GM23338 (cell line): ENCODE measurements around the gene SAMD8. TPM values are rescaled to one million over a fixed set of nuclear protein-coding genes. Genes with fewer than 3 reads are reported as not detected.

Experiments used
- ATAC-seq: fragments of 200-7000 bp; cut with Tn5 transposase; 3 replicates; pipeline ENCODE4 v1.9.1; 2020
- DNase-seq: peaks from one replicate; pipeline ENCODE4 v3.0.0-alpha.2; 2015; ENCODE audit warnings: low spot score
- H2AFZ ChIP-seq: fragments of 200-600 bp; sonication (generic); 2 replicates; pipeline ENCODE4 v1.8.0; 2016; ENCODE audit warnings: antibody characterized with exemption, mild to moderate bottlenecking, moderate library complexity
- H3F3A ChIP-seq: fragments of 200-600 bp; sonication (generic); replicated peaks from 2 replicates; pipeline ENCODE4 v1.8.0; 2017; ENCODE audit warnings: antibody characterized with exemption, mixed run types, low read depth
- H3K27ac ChIP-seq: fragments of 200-600 bp; sonication (generic); 2 replicates; pipeline ENCODE4 v1.6.1; 2016; ENCODE audit warnings: low read depth
- H3K27me3 ChIP-seq: fragments of 200-600 bp; sonication (generic); 2 replicates; pipeline ENCODE4 v1.8.0; 2016; ENCODE audit warnings: mild to moderate bottlenecking, mixed run types, moderate library complexity; ENCODE audit not compliant: insufficient read depth
- H3K36me3 ChIP-seq: fragments of 200-600 bp; sonication (generic); 2 replicates; pipeline ENCODE4 v1.8.0; 2016; ENCODE audit warnings: mild to moderate bottlenecking; ENCODE audit not compliant: insufficient read depth
- H3K4me1 ChIP-seq: fragments of 200-600 bp; sonication (generic); 2 replicates; pipeline ENCODE4 v1.8.0; 2016; ENCODE audit warnings: mild to moderate bottlenecking, moderate library complexity; ENCODE audit not compliant: insufficient read depth
- H3K4me2 ChIP-seq: fragments of 200-600 bp; sonication (generic); 2 replicates; pipeline ENCODE4 v1.7.1; 2017; ENCODE audit warnings: mixed run types
- H3K4me3 ChIP-seq: fragments of 200-600 bp; sonication (generic); 2 replicates; pipeline ENCODE4 v1.6.1; 2016; ENCODE audit warnings: mixed run types
- H3K79me2 ChIP-seq: fragments of 200-600 bp; sonication (generic); replicated peaks from 2 replicates; pipeline ENCODE4 v1.8.0; 2017; ENCODE audit warnings: mild to moderate bottlenecking; ENCODE audit not compliant: insufficient read depth
- H3K9me2 ChIP-seq: fragments of 200-600 bp; sonication (generic); 2 replicates; pipeline ENCODE4 v1.8.0; 2017; ENCODE audit not compliant: insufficient read depth
- H4K20me1 ChIP-seq: fragments of 200-600 bp; sonication (generic); replicated peaks from 2 replicates; pipeline ENCODE4 v1.8.0; 2017; ENCODE audit warnings: mild to moderate bottlenecking; ENCODE audit not compliant: insufficient read depth
- H3K27ac Mint-ChIP-seq: 2 replicates; pipeline ENCODE4 v1.8.0; 2020; ENCODE audit warnings: inconsistent platforms, mild to moderate bottlenecking, moderate library complexity, mixed read lengths
- H3K27me3 Mint-ChIP-seq: 3 replicates; pipeline ENCODE4 v1.8.0; 2022; ENCODE audit warnings: low read depth, mild to moderate bottlenecking, moderate library complexity, mixed read lengths, inconsistent platforms; ENCODE audit not compliant: insufficient read depth, poor library complexity
- H3K36me3 Mint-ChIP-seq: 3 replicates; pipeline ENCODE4 v1.8.0; 2021; ENCODE audit warnings: low read depth, mild to moderate bottlenecking, inconsistent platforms, moderate library complexity, mixed read lengths
- H3K4me1 Mint-ChIP-seq: 3 replicates; pipeline ENCODE4 v1.8.0; 2020; ENCODE audit warnings: mild to moderate bottlenecking, inconsistent platforms, mixed read lengths
- H3K4me3 Mint-ChIP-seq: 3 replicates; pipeline ENCODE4 v1.8.0; 2021; ENCODE audit warnings: moderate library complexity, mild to moderate bottlenecking, inconsistent platforms, mixed read lengths
- H3K9me3 Mint-ChIP-seq: 3 replicates; pipeline ENCODE4 v1.8.0; 2020; ENCODE audit warnings: moderate library complexity, mild to moderate bottlenecking, inconsistent platforms, mixed read lengths
- EZH2 ChIP-seq: fragments of 200-600 bp; sonication (generic); IDR thresholded peaks from one replicate; pipeline ENCODE4 v1.8.0; 2017; ENCODE audit warnings: antibody characterized with exemption, mild to moderate bottlenecking, low read depth; ENCODE audit not compliant: unreplicated experiment
- EZH2phosphoT487 ChIP-seq: fragments of 200-600 bp; sonication (generic); IDR thresholded peaks from one replicate; pipeline ENCODE4 v1.8.1; 2018; ENCODE audit warnings: antibody characterized with exemption; ENCODE audit not compliant: unreplicated experiment
- JUNB ChIP-seq: IDR thresholded peaks from one replicate; pipeline ENCODE4 v1.6.1; 2016; ENCODE audit warnings: antibody characterized with exemption; ENCODE audit not compliant: unreplicated experiment
- NANOG ChIP-seq: IDR thresholded peaks from 2 replicates; pipeline ENCODE4 v1.6.1; 2016; ENCODE audit warnings: antibody characterized with exemption, borderline replicate concordance
- STAT1 ChIP-seq: IDR thresholded peaks from one replicate; pipeline ENCODE4 v1.6.1; 2016; ENCODE audit warnings: antibody characterized with exemption; ENCODE audit not compliant: unreplicated experiment
- ZNF331 ChIP-seq: fragments of 250-450 bp; sonication (Bioruptor Pico); IDR thresholded peaks from 2 replicates; pipeline ENCODE4 v1.5.0; 2020; ENCODE audit warnings: low read depth, mild to moderate bottlenecking, moderate library complexity
- polyA plus RNA-seq: library from polyadenylated mRNA; unstranded; fragments of >200 nt; fragmentation: Nextera tagmentation; extraction: Ambion mirVana; gene quantifications from 2 replicates; pipeline ENCODE4 v1.2.1, GENCODE V29; 2016
- total RNA-seq: library from RNA; depleted of rRNA; stranded (reverse); fragments of >200 nt; shearing (Covaris generic); gene quantifications from 2 replicates; pipeline ENCODE4 v1.2.3, GENCODE V29; 2014
- TF ChIP-seq, protein P1 (sequence below): IDR thresholded peaks from 2 replicates; pipeline ENCODE4 v1.6.1; 2016; ENCODE audit warnings: antibody characterized with exemption
- TF ChIP-seq, protein P2 (sequence below): IDR thresholded peaks from one replicate; pipeline ENCODE4 v1.6.1; 2018; ENCODE audit warnings: antibody characterized with exemption; ENCODE audit not compliant: unreplicated experiment
- TF ChIP-seq, protein P3 (sequence below), 2 experiments: fragments of 200-600 bp in 1 of 2; sonication (generic) in 1 of 2; conservative IDR thresholded peaks; 2 replicates each; pipeline versions ENCODE4 v1.5.1 to v1.6.1; 2016 to 2017; ENCODE audit warnings: antibody characterized with exemption in 2 of 2, low read depth in 2 of 2, mild to moderate bottlenecking in 2 of 2, moderate library complexity in 1 of 2

The SAMD8 gene
- total and polyA plus RNA-seq, 2 experiments from 2014 or later = 7.8 to 28.4 TPM

DNA sequence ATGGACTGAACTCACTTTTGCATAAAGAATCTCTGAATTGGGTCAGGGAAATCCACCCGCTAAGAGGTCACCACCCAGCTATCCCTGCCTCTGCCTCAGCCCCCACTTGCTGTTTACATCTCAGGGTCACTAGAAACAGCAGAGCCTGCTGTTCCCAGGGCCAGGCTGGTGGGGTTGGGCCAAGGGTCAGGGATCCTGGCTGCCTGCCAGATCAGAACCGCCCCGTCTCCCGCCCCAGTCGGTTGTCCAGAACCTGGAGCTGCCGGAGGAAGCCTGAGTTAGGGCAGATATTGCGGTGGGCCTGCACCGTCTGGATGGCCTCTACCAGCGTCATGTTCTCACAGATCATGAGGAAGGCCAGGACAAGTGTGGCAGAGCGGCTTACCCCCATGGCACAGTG lies 17.0 kb upstream of the SAMD8 start:
- H3K4me3 ChIP-seq = no peak overlapping the region
- H3K9me3 Mint-ChIP-seq = no peaks in the 10 kb centered on the region

DNA sequence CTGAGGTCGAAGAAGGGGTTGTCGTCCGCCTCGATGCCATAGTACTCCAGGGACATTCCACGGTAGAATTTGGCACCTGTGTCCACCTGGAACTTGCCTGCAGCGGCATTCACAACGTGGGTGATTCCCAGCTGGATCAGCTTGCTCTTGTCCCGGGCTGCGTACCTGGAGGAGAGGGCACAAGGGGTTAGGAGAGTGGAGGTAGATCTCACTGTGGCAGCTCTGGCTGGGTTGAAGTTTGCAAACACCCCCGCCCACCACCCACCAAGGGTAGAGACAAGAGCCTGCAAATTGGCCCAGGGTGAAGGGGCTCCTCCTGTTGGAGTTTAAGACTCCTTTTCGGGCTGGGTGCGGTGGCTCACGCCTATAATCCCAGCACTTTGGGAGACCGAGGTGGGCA lies 15.8 kb upstream of the SAMD8 start:
- H3K27ac ChIP-seq = no peak overlapping the region
- Mint-ChIP-seq H3K4me1 (peaks cover 10% of the 10 kb centered on the region; the same call in 2 of the 3 replicates), H3K4me3 (no peak overlapping the region), H3K36me3 (no peaks in the 10 kb centered on the region), H3K27ac (no peak overlapping the region), H3K27me3 (peaks cover 9% of the 10 kb centered on the region), H3K9me3 (no peaks in the 10 kb centered on the region)
- H3K4me1 ChIP-seq = peaks cover 6% of the 10 kb centered on the region
- H2AFZ ChIP-seq = no peak overlapping the region
- H3F3A ChIP-seq = 0 out of 2 replicates have a peak, but pooled peaks cover 4% of the 10 kb centered on the region
- no peaks in the 10 kb centered on the region for H3K79me2 ChIP-seq
- TF ChIP-seq, protein P1, sequence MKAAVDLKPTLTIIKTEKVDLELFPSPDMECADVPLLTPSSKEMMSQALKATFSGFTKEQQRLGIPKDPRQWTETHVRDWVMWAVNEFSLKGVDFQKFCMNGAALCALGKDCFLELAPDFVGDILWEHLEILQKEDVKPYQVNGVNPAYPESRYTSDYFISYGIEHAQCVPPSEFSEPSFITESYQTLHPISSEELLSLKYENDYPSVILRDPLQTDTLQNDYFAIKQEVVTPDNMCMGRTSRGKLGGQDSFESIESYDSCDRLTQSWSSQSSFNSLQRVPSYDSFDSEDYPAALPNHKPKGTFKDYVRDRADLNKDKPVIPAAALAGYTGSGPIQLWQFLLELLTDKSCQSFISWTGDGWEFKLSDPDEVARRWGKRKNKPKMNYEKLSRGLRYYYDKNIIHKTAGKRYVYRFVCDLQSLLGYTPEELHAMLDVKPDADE = no peak
- no peak for TF ChIP-seq NANOG
- TF ChIP-seq, protein P2, sequence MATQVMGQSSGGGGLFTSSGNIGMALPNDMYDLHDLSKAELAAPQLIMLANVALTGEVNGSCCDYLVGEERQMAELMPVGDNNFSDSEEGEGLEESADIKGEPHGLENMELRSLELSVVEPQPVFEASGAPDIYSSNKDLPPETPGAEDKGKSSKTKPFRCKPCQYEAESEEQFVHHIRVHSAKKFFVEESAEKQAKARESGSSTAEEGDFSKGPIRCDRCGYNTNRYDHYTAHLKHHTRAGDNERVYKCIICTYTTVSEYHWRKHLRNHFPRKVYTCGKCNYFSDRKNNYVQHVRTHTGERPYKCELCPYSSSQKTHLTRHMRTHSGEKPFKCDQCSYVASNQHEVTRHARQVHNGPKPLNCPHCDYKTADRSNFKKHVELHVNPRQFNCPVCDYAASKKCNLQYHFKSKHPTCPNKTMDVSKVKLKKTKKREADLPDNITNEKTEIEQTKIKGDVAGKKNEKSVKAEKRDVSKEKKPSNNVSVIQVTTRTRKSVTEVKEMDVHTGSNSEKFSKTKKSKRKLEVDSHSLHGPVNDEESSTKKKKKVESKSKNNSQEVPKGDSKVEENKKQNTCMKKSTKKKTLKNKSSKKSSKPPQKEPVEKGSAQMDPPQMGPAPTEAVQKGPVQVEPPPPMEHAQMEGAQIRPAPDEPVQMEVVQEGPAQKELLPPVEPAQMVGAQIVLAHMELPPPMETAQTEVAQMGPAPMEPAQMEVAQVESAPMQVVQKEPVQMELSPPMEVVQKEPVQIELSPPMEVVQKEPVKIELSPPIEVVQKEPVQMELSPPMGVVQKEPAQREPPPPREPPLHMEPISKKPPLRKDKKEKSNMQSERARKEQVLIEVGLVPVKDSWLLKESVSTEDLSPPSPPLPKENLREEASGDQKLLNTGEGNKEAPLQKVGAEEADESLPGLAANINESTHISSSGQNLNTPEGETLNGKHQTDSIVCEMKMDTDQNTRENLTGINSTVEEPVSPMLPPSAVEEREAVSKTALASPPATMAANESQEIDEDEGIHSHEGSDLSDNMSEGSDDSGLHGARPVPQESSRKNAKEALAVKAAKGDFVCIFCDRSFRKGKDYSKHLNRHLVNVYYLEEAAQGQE = no peak
- no peaks in the 10 kb centered on the region for H3K36me3 ChIP-seq
- H3K4me3 ChIP-seq = no peak overlapping the region
- H4K20me1 ChIP-seq = no peaks in the 10 kb centered on the region
- DNase-seq (no peak), ATAC-seq (no peak)
- no peak overlapping the region for H3K4me2 ChIP-seq
- H3K9me2 ChIP-seq = no peaks in the 10 kb centered on the region
- H3K27me3 ChIP-seq = no peaks in the 10 kb centered on the region

More for the DNA sequence above, 17.0 kb upstream of the SAMD8 start:
- Histone ChIP-seq H3K9me2 (no peaks in the 10 kb centered on the region), H3K27ac (no peak overlapping the region), H3K27me3 (no peaks in the 10 kb centered on the region), H2AFZ (no peak overlapping the region), H3K4me2 (no peak overlapping the region), H4K20me1 (no peaks in the 10 kb centered on the region), H3K4me1 (no peaks in the 10 kb centered on the region), H3K36me3 (no peaks in the 10 kb centered on the region), H3F3A (no peaks in the 10 kb centered on the region), H3K79me2 (no peaks in the 10 kb centered on the region)
- H3K27me3 Mint-ChIP-seq = peaks cover 6% of the 10 kb centered on the region
- H3K27ac Mint-ChIP-seq = no peak overlapping the region
- TF ChIP-seq STAT1 = no peak
- no peak for TF ChIP-seq ZNF331
- TF ChIP-seq, protein P3, sequence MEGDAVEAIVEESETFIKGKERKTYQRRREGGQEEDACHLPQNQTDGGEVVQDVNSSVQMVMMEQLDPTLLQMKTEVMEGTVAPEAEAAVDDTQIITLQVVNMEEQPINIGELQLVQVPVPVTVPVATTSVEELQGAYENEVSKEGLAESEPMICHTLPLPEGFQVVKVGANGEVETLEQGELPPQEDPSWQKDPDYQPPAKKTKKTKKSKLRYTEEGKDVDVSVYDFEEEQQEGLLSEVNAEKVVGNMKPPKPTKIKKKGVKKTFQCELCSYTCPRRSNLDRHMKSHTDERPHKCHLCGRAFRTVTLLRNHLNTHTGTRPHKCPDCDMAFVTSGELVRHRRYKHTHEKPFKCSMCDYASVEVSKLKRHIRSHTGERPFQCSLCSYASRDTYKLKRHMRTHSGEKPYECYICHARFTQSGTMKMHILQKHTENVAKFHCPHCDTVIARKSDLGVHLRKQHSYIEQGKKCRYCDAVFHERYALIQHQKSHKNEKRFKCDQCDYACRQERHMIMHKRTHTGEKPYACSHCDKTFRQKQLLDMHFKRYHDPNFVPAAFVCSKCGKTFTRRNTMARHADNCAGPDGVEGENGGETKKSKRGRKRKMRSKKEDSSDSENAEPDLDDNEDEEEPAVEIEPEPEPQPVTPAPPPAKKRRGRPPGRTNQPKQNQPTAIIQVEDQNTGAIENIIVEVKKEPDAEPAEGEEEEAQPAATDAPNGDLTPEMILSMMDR (conservative IDR thresholded peaks at IDR 0.05; ENCODE audit: low read depth in 2 of 2) = no peak
- no peak for TF ChIP-seq JUNB
- TF ChIP-seq EZH2 = no peak
- no peak for TF ChIP-seq EZH2phosphoT487
- ATAC-seq (no peak), DNase-seq (no peak)
- H3K4me1 Mint-ChIP-seq = peaks cover under 1% of the 10 kb centered on the region; the same call in 1 of the 3 replicates
- H3K4me3 Mint-ChIP-seq = no peak overlapping the region
- no peaks in the 10 kb centered on the region for H3K36me3 Mint-ChIP-seq
